HG02840 (cell line): Measurements from ENCODE around the gene DNAJC18.

ENCODE experiments used
- ATAC-seq: cut with Tn5 transposase; IDR thresholded peaks from one replicate; pipeline ENCODE4 v1.9.1; 2021; ENCODE audit warnings: mild to moderate bottlenecking, moderate library complexity, moderate number of reproducible peaks; ENCODE audit not compliant: unreplicated experiment, low FRiP score

The DNAJC18 gene

DNA sequence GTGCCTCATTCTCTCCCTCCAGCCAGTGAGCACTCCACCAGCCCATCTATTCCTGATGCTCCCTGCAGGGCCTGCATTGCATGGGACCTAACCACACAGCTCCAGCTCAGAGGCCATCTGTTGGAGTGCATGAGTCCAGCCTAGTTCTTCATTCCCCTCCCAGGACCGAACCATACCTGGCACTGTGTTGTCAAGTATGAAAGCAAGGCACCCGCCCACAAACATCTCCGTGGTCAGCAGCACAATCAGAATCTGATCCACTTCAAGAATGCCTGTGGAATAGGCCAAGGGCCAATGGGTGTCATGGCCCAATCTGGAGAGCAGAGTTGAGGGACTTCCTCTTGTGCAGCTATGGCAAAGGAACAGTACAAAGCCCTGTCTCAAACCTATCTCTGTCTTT, 62.1 kb downstream of the DNAJC18 start:
- ATAC-seq: no peak

DNA sequence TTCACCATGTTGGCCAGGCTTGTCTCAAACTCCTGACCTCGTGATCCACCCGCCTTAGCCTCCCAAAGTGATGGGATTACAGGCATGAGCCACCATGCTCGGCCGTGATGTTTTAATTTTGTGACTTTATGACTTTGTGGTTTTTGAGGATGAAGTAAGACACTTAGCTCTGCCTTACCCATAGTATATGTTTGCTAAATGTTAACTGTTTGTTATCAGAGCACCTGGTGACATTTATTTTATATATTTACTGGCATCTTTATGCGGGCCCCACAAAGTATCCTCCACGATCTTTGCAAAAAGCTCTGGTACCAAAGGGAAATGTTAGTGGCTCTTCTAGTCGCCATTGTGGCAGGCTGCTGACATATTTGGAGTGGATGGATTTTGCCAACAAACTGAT, 63.0 kb downstream of the DNAJC18 start:
- no peak for ATAC-seq

DNA sequence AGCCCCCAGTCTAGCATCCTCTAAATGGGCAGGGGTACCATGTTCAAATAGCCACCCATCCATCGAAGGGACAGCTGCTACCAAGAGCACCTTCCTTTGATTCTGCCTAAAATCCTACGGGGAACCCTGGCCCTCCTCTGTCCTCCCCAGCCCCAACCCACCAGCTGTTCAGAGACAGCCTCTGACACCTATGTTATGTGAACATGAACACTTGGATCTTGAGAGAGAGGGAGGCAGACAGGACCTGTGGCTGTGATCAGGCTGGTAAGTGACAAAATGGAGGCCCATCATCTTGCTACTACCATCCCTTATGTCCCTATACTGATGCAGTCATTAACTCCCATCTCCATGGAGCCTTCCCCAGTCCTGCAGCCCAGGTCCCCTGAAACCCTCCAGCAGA, 64.4 kb downstream of the DNAJC18 start:
- ATAC-seq: no peak

DNA sequence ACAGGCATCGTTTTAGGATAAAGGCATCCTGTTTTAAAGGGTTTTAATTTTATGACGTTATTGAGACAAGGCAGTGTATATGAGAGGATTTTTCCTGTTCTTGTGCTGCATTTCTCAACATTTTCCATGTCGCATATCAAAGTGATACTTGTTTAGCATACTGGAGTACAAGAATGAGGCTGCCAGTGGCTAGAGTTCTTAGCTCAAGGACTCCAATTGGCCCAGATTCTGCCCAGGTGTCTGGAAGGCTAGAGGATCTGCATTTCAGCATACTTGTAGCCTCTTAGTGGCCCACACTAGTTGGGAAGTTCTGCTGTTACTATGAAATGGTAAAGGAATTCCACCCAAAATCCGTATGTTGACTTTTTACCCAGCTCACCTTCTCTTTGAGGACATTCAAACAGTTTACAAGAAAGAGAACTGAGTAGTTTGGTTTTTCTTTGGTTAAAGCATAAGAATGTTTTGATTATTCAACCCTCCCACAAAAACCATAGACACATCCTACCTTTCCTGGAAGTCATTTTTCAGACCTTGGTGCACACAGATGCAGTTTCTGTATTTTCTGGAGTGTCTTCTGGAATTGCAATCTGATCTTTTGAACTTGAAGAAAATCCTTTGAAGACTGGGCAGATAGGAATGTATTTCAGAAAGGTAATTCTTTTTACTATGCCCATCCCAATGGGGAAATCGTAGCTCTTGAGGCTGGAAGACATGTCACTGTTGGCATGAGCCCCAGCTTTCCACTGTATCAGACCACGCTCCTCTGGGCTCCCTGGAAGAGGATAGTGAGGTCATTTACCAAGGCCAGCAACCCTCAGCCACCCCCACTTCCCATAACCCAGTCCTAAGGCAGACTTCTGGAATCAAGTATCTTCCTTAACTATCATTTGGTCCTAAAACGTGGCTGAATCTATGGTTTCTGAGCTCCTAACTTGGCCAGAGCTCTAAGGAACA, 67.6 kb downstream of the DNAJC18 start:
- no peak for ATAC-seq

DNA sequence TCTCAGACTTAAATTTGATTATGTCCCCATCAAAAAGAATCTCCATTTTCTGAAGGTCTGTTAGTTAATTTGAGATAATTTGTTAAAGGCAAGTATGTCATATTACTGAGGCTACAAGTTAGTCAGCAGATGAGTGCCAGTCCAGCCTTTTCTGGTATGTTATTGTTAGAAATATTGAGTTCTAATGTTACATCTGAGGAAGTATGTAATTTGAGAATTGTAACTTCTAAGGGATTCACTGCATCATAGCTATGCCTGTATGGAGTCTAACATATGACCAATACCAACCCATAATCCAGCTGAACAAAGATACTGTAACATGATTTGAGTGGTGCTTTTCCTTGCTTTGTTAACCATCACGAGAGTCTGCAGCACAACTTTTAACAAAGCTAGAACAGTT, 70.1 kb downstream of the DNAJC18 start:
- ATAC-seq: no peak

DNA sequence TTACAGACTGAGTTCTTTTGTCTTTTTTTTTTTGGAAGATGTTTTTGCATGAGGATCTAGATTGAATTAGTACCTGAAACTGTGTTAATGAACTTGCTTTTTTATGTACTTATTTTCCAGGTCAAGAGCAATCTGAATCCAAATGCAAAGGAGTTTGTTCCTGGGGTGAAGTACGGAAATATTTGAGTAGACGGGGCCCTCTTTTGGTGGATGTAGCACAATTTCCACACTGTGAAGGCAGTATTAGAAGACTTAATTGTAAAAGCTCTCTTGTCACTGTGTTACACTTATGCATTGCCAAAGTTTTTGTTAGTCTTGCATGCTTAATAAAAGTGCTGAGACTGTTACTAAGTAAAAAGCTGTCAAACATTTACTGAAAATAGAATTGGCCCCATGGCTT, 70.7 kb downstream of the DNAJC18 start:
- ATAC-seq: no peak

DNA sequence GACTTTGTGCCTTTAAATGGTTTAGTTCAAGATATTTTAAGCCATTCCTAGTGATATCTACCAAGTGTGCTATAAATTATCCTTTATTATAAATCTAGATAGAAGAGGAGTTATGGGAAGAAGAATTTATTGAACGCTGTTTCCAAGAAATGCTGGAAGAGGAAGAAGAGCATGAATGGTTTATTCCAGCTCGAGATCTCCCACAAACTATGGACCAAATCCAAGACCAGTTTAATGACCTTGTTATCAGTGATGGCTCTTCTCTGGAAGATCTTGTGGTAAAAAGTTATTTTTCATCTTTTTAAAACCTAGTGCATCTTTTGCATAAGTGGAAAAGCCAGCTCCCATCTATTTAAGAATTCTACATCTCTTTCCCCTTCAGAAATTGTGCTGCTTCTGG, 74.9 kb downstream of the DNAJC18 start:
- ATAC-seq: no peak

DNA sequence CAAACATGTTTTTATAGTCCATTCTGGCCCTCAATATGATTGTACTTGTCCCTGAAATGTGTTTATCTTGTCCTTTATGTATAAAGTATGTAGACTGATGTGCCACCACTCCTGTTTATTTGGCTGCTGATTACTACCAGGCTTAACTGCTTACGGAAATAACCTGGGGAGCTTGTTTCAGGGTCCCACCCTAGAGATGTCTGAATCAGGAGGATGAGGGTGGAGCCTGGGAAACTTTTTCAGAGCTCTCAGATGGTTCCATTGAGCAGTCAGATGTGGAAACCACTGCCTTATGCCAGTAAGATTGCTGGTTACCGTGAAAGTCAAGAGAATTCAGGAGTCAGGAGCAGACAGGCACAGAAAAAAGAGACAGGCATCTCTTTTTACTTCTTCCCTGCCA, 75.4 kb downstream of the DNAJC18 start:
- no peak for ATAC-seq

DNA sequence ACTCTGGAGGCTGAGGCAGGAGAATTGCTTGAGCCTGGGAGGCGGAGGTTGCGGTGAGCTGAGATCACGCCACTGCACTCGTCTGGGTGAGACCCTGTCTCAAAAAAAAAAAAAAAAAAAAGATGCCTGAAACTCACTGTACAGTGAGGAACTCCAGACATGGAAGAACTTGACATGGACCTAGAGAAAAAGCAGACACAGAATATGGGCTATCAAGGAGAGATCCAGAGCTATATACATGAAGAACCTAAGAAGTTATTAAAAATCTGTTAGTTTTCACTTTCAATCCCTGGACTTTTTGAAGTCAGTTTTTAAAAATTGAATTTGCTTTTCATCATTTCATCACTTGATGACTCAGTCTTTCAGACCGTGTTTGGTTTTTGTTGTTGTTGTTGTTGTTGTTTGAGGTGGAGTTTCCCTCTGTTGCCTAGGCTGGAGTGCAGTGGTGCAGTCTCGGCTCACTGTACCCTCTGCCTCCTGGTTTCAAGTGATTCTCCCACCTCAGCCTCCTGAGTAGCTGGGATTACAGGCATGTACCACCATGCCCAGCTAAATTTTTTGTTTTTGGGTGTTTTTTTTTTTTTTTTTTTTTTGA, 77.4 kb downstream of the DNAJC18 start:
- no peak for ATAC-seq

DNA sequence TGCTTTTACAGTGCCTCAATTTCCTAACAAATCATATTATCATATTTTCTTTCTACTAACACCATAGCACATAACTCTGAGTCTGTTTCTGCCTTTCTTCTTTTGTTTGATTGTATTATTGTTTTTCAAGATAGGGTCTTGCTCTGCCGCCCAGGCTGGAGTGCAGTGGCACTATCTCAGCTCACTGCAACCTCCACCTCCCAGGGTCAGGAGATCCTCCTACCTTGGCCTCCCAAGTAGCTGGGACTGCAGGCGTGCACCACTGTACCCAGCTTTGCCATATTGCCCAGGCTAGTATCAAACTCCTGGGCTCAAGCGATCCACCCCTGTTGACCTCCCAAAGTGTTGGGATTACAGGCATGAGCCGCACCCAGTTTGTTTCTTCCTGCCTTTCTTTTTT, 78.9 kb downstream of the DNAJC18 start:
- ATAC-seq: no peak
